HCT116 (cell line): ENCODE measurements around the gene ANKS4B. TPM values are rescaled to one million over a fixed set of nuclear protein-coding genes. Genes with fewer than 3 reads are reported as not detected.

Experiments
- ATAC-seq: fragments of 200-7000 bp; cut with Tn5 transposase; 2 replicates; pipeline ENCODE4 v1.9.1; 2020; ENCODE audit warnings: mild to moderate bottlenecking, moderate library complexity
- BruUV-seq: library from RNA; stranded (reverse); fragments of 400-500 nt; replicated peaks from 2 replicates; lab custom pipeline; 2021; lab: Mats Ljungman, UMichigan
- CTCF ChIA-PET: fragments of 300-600 bp; sonication (Branson Sonifier 250); formaldehyde crosslinking; loops from one replicate; lab custom pipeline; 2021; ENCODE audit warnings: antibody characterized with exemption; lab: Charles Lee
- POLR2A ChIA-PET: fragments of 300-600, 350-600 bp; sonication (Branson Sonifier 250); formaldehyde crosslinking; loops from one replicate; lab custom pipeline; 2021; ENCODE audit warnings: antibody characterized with exemption; lab: Charles Lee
- RAD21 ChIA-PET, 2 experiments: fragments of 300-600 bp; sonication (Branson Sonifier 250); formaldehyde crosslinking; loops; one replicate each; lab custom pipeline; 2023; ENCODE audit warnings: low total read pairs in 2 of 2; ENCODE audit not compliant: uncharacterized antibody in 2 of 2, unreplicated experiment in 2 of 2, low non-redundant PET in 1 of 2; lab: Charles Lee
- DNase-seq: peaks from one replicate; pipeline ENCODE4 v3.0.0-alpha.2; 2010; ENCODE audit warnings: low read depth, low spot score
- H2AFZ ChIP-seq: fragments of 200-600 bp; shearing (Covaris generic), sonication (generic); 2 replicates; pipeline ENCODE4 v1.6.1; 2017; ENCODE audit warnings: low read depth, mixed run types, mixed read lengths, antibody characterized with exemption, low read length; ENCODE audit not compliant: poor library complexity, severe bottlenecking
- H3K27ac ChIP-seq: 2 replicates; pipeline ENCODE4 v1.5.1; 2012; ENCODE audit warnings: low read depth, low read length
- H3K27me3 ChIP-seq: fragments of 200-600 bp; sonication (generic); 2 replicates; pipeline ENCODE4 v1.6.1; 2016; ENCODE audit warnings: mixed run types, low read length, mixed read lengths; ENCODE audit not compliant: insufficient read depth
- H3K36me3 ChIP-seq, 2 experiments: fragments of 200-500 bp in 1 of 2; fragments of 200-600 bp in 1 of 2; sonication (Bioruptor generic) in 1 of 2; sonication (generic) in 1 of 2; 2 replicates each; pipeline versions ENCODE4 v1.5.1 to v1.6.1; 2014 to 2016; ENCODE audit warnings: low read length in 2 of 2, inconsistent platforms in 1 of 2, mixed read lengths in 1 of 2, mixed run types in 1 of 2; ENCODE audit not compliant: insufficient read depth in 2 of 2, control insufficient read depth in 1 of 2
- H3K4me1 ChIP-seq, 2 experiments: fragments of 200-600 bp in 1 of 2; sonication (generic) in 1 of 2; 2 replicates each; pipeline versions ENCODE4 v1.5.1 to v1.6.1; 2012 to 2017; ENCODE audit warnings: low read length in 2 of 2, inconsistent platforms in 1 of 2, mild to moderate bottlenecking in 1 of 2, mixed read lengths in 1 of 2, mixed run types in 1 of 2, moderate library complexity in 1 of 2; ENCODE audit not compliant: insufficient read depth in 2 of 2, control insufficient read depth in 1 of 2
- H3K4me2 ChIP-seq: fragments of 200-600 bp; sonication (generic); 2 replicates; pipeline ENCODE4 v1.6.1; 2017; ENCODE audit warnings: mixed run types, low read length, mixed read lengths
- H3K4me3 ChIP-seq, 2 experiments: fragments of 200-600 bp in 1 of 2; sonication (generic) in 1 of 2; replicated peaks in 1 of 2; 2 replicates each; pipeline ENCODE4 v1.5.1; 2011 to 2016; ENCODE audit warnings: low read length in 2 of 2, control low read depth in 1 of 2, low read depth in 1 of 2, mild to moderate bottlenecking in 1 of 2, mixed read lengths in 1 of 2, mixed run types in 1 of 2
- H3K79me2 ChIP-seq: fragments of 200-600 bp; sonication (generic); 2 replicates; pipeline ENCODE4 v1.6.1; 2017; ENCODE audit warnings: mild to moderate bottlenecking, mixed run types, low read length, moderate library complexity, mixed read lengths; ENCODE audit not compliant: insufficient read depth
- H3K9ac ChIP-seq: fragments of 200-600 bp; sonication (generic); 2 replicates; pipeline ENCODE4 v1.6.1; 2016; ENCODE audit warnings: low read length, mixed read lengths
- H3K9me2 ChIP-seq: fragments of 200-600 bp; sonication (generic), shearing (Covaris generic); 2 replicates; pipeline ENCODE4 v1.6.1; 2017; ENCODE audit warnings: mixed run types, mild to moderate bottlenecking, moderate library complexity; ENCODE audit not compliant: insufficient read depth
- H3K9me3 ChIP-seq, 2 experiments: fragments of 200-500 bp in 1 of 2; fragments of 200-600 bp in 1 of 2; sonication (Bioruptor generic) in 1 of 2; sonication (generic) in 1 of 2; 2 replicates each; pipeline ENCODE4 v1.6.1; 2014 to 2017; ENCODE audit warnings: low read length in 2 of 2, mixed read lengths in 2 of 2, inconsistent platforms in 1 of 2, low read depth in 1 of 2, mild to moderate bottlenecking in 1 of 2, mixed run types in 1 of 2, moderate library complexity in 1 of 2; ENCODE audit not compliant: control insufficient read depth in 1 of 2, insufficient read depth in 1 of 2
- H4K20me1 ChIP-seq: fragments of 200-600 bp; sonication (generic), shearing (Covaris generic); 2 replicates; pipeline ENCODE4 v1.6.1; 2017; ENCODE audit warnings: mixed run types, mild to moderate bottlenecking, moderate library complexity; ENCODE audit not compliant: insufficient read depth
- CTCF ChIP-seq, 3 experiments: fragments of 200-600 bp in 1 of 3; sonication (generic) in 1 of 3; IDR thresholded peaks in 2 of 3; conservative IDR thresholded peaks in 1 of 3; 2 replicates each; pipeline ENCODE4 v1.5.1; 2012 to 2017; ENCODE audit warnings: low read depth in 2 of 3, low read length in 2 of 3, antibody characterized with exemption in 1 of 3, borderline replicate concordance in 1 of 3, control low read depth in 1 of 3, mild to moderate bottlenecking in 1 of 3, mixed read lengths in 1 of 3, mixed run types in 1 of 3, moderate library complexity in 1 of 3; ENCODE audit not compliant: insufficient read depth in 1 of 3
- ELF1 ChIP-seq: IDR thresholded peaks from 2 replicates; pipeline ENCODE4 v1.6.1; 2012; ENCODE audit warnings: low read depth, borderline replicate concordance
- EZH2 ChIP-seq: fragments of 200-600 bp; sonication (generic); IDR thresholded peaks from 2 replicates; pipeline ENCODE4 v1.6.1; 2017; ENCODE audit warnings: antibody characterized with exemption, mixed run types
- EZH2phosphoT487 ChIP-seq: fragments of 200-600 bp; IDR thresholded peaks from 2 replicates; pipeline ENCODE4 v1.6.1; 2018; ENCODE audit warnings: antibody characterized with exemption, borderline replicate concordance
- POLR2A ChIP-seq: IDR thresholded peaks from 2 replicates; pipeline ENCODE4 v1.7.0; 2011; ENCODE audit warnings: borderline replicate concordance; ENCODE audit not compliant: insufficient read depth, insufficient read length; ENCODE audit errors: extremely low read depth
- POLR2AphosphoS5 ChIP-seq: IDR thresholded peaks from 2 replicates; pipeline ENCODE4 v1.6.1; 2011; ENCODE audit warnings: mild to moderate bottlenecking, low read depth, low read length, moderate library complexity
- RAD21 ChIP-seq: IDR thresholded peaks from 2 replicates; pipeline ENCODE4 v1.6.1; 2012; ENCODE audit warnings: low read depth, mild to moderate bottlenecking
- REST ChIP-seq: IDR thresholded peaks from 2 replicates; pipeline ENCODE4 v1.6.1; 2012; ENCODE audit warnings: low read depth
- SP1 ChIP-seq: IDR thresholded peaks from 2 replicates; pipeline ENCODE4 v1.6.1; 2012; ENCODE audit warnings: low read depth
- SRF ChIP-seq: IDR thresholded peaks from 2 replicates; pipeline ENCODE4 v1.6.1; 2012; ENCODE audit warnings: low read depth
- YY1 ChIP-seq: IDR thresholded peaks from 2 replicates; pipeline ENCODE4 v1.6.1; 2011; ENCODE audit warnings: low read length, low read depth, moderate library complexity, mild to moderate bottlenecking; ENCODE audit not compliant: insufficient replicate concordance; ENCODE audit errors: extremely low read depth
- ZBTB33 ChIP-seq: IDR thresholded peaks from 2 replicates; pipeline ENCODE4 v1.6.1; 2011; ENCODE audit warnings: mild to moderate bottlenecking, low read length, moderate library complexity; ENCODE audit not compliant: insufficient replicate concordance; ENCODE audit errors: extremely low read depth
- ZFX ChIP-seq: fragments of 450-650 bp; IDR thresholded peaks from 2 replicates; pipeline ENCODE4 v1.6.1; 2017
- ZNF274 ChIP-seq: fragments of 200-500 bp; sonication (Bioruptor generic); IDR thresholded peaks from 2 replicates; pipeline ENCODE4 v1.6.1; 2014; ENCODE audit warnings: mild to moderate bottlenecking, low read depth, low read length, inconsistent platforms
- intact Hi-C: fragments of 100-400 bp; cut with micrococcal nuclease; formaldehyde crosslinking; loops from 2 replicates; pipeline ENCODE4 v1.10.0; 2022
- total RNA-seq: library from RNA; stranded (reverse); gene quantifications from one replicate; pipeline ENCODE4 v1.2.1, GENCODE V29; 2021; ENCODE audit not compliant: unreplicated experiment
- TF ChIP-seq, protein P1 (sequence below): IDR thresholded peaks from 2 replicates; pipeline ENCODE4 v1.6.1; 2012
- TF ChIP-seq, protein P2 (sequence below): IDR thresholded peaks from 2 replicates; pipeline ENCODE4 v1.6.1; 2012

Gene ANKS4B
- total RNA-seq, 1 experiment from 2014 or later = not detected

DNA sequence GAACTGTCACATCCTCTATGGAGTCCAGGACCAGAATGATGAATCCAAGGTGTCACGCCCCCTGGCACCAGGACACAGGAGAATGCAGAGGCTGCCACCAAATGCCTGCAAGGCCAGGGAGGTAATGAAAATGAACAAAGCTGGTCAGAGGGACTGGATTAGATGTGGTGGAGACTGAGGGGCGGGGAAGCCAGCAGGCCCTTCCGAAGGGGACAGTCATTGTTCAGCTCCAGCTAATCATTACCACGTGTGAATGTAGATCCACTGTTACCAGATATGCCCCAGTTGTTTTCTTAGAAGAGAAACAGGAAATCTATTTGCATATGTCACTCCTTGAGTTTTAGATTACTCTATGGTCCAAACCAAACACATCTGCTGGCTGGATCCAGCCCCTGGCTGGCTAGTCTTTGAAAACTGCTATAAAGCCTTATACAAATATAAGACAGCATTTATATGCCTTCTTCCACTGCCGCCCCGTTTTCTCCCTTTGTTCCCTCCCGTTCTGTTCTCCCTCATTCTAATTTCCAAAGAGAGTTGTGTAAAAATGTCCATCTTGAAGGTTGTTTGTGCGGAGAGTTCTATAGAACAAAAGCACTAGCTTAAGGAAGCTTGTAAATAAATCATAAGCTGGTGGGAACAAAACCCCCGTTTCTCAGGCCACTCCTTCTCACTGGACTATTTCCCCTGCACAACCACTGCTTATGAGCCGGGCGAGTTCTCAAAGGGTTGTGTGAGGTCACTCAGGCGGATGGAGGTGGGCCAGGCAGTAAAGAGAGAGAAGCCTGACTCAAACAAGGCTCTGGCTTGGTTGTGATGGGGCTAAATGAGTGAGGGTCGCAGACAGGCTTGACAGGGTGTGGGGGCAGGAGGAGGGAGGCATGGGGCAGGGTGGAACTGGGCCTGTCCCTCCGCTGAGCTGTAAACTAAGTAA, 30.4 kb downstream of the ANKS4B start:
- ATAC-seq (no peak), DNase-seq (no peak)
- Histone ChIP-seq H2AFZ (no peak overlapping the region), H4K20me1 (no peaks in the 10 kb centered on the region), H3K36me3 (no peaks in the 10 kb centered on the region), H3K9me3 (no peaks in the 10 kb centered on the region), H3K4me2 (no peak overlapping the region), H3K27me3 (no peaks in the 10 kb centered on the region), H3K4me1 (peaks cover 10 to 13% of the 10 kb centered on the region in 2 experiments), H3K79me2 (no peaks in the 10 kb centered on the region), H3K4me3 (no peak overlapping the region), H3K9me2 (no peaks in the 10 kb centered on the region), H3K27ac (no peak overlapping the region), H3K9ac (no peak overlapping the region)
- ChIA-PET POLR2A (no interaction called here), CTCF (no interaction called here), RAD21 (no interaction called here)
- no TSS peak for BruUV-seq
- TF ChIP-seq, protein P1, sequence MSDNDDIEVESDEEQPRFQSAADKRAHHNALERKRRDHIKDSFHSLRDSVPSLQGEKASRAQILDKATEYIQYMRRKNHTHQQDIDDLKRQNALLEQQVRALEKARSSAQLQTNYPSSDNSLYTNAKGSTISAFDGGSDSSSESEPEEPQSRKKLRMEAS = no peak
- TF ChIP-seq ZFX = no peak
- no peak for TF ChIP-seq ZBTB33
- TF ChIP-seq EZH2 = no peak
- no peak for TF ChIP-seq REST
- TF ChIP-seq POLR2AphosphoS5 = no peak
- TF ChIP-seq ZNF274 = no peak
- no peak for TF ChIP-seq CTCF (IDR thresholded peaks at IDR 0.05 in 2 of 3, conservative IDR thresholded peaks at IDR 0.05 in 1 of 3; ENCODE audit: borderline replicate concordance in 1 of 3, insufficient read depth in 1 of 3, low read depth in 2 of 3, low read length in 2 of 3)
- TF ChIP-seq POLR2A = no peak
- TF ChIP-seq RAD21 = no peak
- TF ChIP-seq YY1 = no peak
- TF ChIP-seq SP1 = no peak
- TF ChIP-seq EZH2phosphoT487 = no peak
- TF ChIP-seq, protein P2, sequence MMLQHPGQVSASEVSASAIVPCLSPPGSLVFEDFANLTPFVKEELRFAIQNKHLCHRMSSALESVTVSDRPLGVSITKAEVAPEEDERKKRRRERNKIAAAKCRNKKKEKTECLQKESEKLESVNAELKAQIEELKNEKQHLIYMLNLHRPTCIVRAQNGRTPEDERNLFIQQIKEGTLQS = no peak
- no peak for TF ChIP-seq SRF
- no peak for TF ChIP-seq ELF1
- intact Hi-C loops = no loop called here
